ENCODE data around the gene AACS.

DNA sequence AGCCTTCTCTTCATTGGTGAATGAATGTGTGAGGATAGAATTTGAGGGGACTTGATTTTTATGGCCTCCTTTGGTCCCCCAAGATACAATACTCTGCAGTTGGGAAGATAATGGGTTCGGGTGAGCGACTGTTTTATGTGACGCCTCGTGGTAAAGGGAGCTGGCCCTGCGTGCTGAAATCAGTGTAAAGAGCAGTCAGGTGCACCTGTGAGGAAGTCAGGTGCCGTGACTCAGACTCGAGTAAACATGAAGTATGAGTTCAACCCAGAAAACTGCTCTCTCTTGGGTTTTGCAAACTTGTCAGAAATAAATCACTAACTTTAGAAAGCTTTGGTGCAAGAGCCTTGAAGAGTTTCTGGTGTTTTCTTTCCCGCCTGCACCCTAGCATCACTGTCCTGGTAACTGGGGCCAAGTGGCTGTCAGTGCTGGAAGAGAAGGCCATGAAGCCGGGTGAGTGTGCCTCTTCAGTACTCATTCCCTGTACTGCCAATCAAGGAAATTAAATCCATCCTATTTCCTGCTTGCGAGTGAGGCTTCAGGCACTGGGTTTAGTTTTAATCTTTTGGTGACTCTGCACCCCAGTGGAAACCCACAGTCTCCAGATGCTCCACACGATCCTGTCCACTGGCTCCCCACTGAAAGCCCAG lies 59.2 kb downstream of the AACS start:
- TF ChIP-seq, protein P1, sequence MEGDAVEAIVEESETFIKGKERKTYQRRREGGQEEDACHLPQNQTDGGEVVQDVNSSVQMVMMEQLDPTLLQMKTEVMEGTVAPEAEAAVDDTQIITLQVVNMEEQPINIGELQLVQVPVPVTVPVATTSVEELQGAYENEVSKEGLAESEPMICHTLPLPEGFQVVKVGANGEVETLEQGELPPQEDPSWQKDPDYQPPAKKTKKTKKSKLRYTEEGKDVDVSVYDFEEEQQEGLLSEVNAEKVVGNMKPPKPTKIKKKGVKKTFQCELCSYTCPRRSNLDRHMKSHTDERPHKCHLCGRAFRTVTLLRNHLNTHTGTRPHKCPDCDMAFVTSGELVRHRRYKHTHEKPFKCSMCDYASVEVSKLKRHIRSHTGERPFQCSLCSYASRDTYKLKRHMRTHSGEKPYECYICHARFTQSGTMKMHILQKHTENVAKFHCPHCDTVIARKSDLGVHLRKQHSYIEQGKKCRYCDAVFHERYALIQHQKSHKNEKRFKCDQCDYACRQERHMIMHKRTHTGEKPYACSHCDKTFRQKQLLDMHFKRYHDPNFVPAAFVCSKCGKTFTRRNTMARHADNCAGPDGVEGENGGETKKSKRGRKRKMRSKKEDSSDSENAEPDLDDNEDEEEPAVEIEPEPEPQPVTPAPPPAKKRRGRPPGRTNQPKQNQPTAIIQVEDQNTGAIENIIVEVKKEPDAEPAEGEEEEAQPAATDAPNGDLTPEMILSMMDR (IDR thresholded peaks at IDR 0.05) = no peak
- no peak for TF ChIP-seq POLR2A (IDR thresholded peaks at IDR 0.05)
- TF ChIP-seq EP300 (IDR thresholded peaks at IDR 0.05) = no peak
